ENCODE measurements around the gene SUMO4. TPM values are rescaled to one million over a fixed set of nuclear protein-coding genes. Genes with fewer than 3 reads are reported as not detected.

The SUMO4 gene
- total and polyA plus RNA-seq, 2 donors, result 0.25 to 1.2 TPM

- no peaks in the 10 kb centered on the region for H3K27me3 ChIP-seq (ENCODE audit: control insufficient read depth in 2 of 2, insufficient read depth in 1 of 2, low read length in 1 of 2)
- WGBS, result 99% methylated on average over 6 of the region's 6 CpGs
- no peaks in the 10 kb centered on the region for H3K9me3 ChIP-seq (ENCODE audit: control insufficient read depth in 2 of 2, insufficient read depth in 1 of 2, low read length in 1 of 2)
- H3K36me3 ChIP-seq (ENCODE audit: control insufficient read depth in 2 of 2, insufficient read depth in 2 of 2, low read length in 1 of 2), result peaks cover 8 to 40% of the 10 kb centered on the region in 2 donors
- H3K27ac ChIP-seq (ENCODE audit: low read depth in 1 of 2, low read length in 1 of 2), result no peak overlapping the region
- no peak for DNase-seq (ENCODE audit: low read depth in 6 of 9, low spot score in 9 of 9)
- no peak overlapping the region for H3K4me3 ChIP-seq (ENCODE audit: low read length in 2 of 2)
- H3K4me1 ChIP-seq (ENCODE audit: control insufficient read depth in 2 of 2, insufficient read depth in 2 of 2, low read length in 2 of 2), result peaks cover 0 to 1% of the 10 kb centered on the region in 2 donors
These were observed 2.7 kb upstream of the SUMO4 start for GRCh38 chr6:149397384-149397783.

- H3K4me1 ChIP-seq (ENCODE audit: control insufficient read depth in 2 of 2, insufficient read depth in 2 of 2, low read length in 2 of 2), result no peaks in the 10 kb centered on the region
- WGBS, result 97% methylated on average over 3 of the region's 3 CpGs
- H3K27me3 ChIP-seq (ENCODE audit: control insufficient read depth in 2 of 2, insufficient read depth in 1 of 2, low read length in 1 of 2), result no peaks in the 10 kb centered on the region
- no peaks in the 10 kb centered on the region for H3K9me3 ChIP-seq (ENCODE audit: control insufficient read depth in 2 of 2, insufficient read depth in 1 of 2, low read length in 1 of 2)
- H3K4me3 ChIP-seq (ENCODE audit: low read length in 2 of 2), result no peak overlapping the region
- peaks cover 8 to 52% of the 10 kb centered on the region in 2 donors for H3K36me3 ChIP-seq (ENCODE audit: control insufficient read depth in 2 of 2, insufficient read depth in 2 of 2, low read length in 1 of 2)
- H3K27ac ChIP-seq (ENCODE audit: low read depth in 1 of 2, low read length in 1 of 2), result no peak overlapping the region
- DNase-seq (ENCODE audit: low read depth in 6 of 9, low spot score in 9 of 9), result no peak
These were observed 3.5 kb downstream of the SUMO4 start for GRCh38 chr6:149403534-149403933.

GRCh38 chr6:149405823-149406765, 6.0 kb downstream of the SUMO4 start:
- 95% methylated on average over 5 of the region's 5 CpGs for WGBS
- Histone ChIP-seq H3K4me1 (ENCODE audit: control insufficient read depth in 2 of 2, insufficient read depth in 2 of 2, low read length in 2 of 2) (no peaks in the 10 kb centered on the region), H3K27ac (ENCODE audit: low read depth in 1 of 2, low read length in 1 of 2) (no peak overlapping the region), H3K4me3 (ENCODE audit: low read length in 2 of 2) (no peak overlapping the region), H3K9me3 (ENCODE audit: control insufficient read depth in 2 of 2, insufficient read depth in 1 of 2, low read length in 1 of 2) (no peaks in the 10 kb centered on the region), H3K36me3 (ENCODE audit: control insufficient read depth in 2 of 2, insufficient read depth in 2 of 2, low read length in 1 of 2) (peaks cover 17 to 54% of the 10 kb centered on the region in 2 donors), H3K27me3 (ENCODE audit: control insufficient read depth in 2 of 2, insufficient read depth in 1 of 2, low read length in 1 of 2) (no peaks in the 10 kb centered on the region)
- no peak for DNase-seq (ENCODE audit: low read depth in 6 of 9, low spot score in 9 of 9)

- Histone ChIP-seq H3K9me3 (ENCODE audit: control insufficient read depth in 2 of 2, insufficient read depth in 1 of 2, low read length in 1 of 2) (no peaks in the 10 kb centered on the region), H3K27ac (ENCODE audit: low read depth in 1 of 2, low read length in 1 of 2) (no peak overlapping the region), H3K27me3 (ENCODE audit: control insufficient read depth in 2 of 2, insufficient read depth in 1 of 2, low read length in 1 of 2) (no peaks in the 10 kb centered on the region), H3K4me3 (ENCODE audit: low read length in 2 of 2) (no peak overlapping the region), H3K4me1 (ENCODE audit: control insufficient read depth in 2 of 2, insufficient read depth in 2 of 2, low read length in 2 of 2) (no peaks in the 10 kb centered on the region), H3K36me3 (ENCODE audit: control insufficient read depth in 2 of 2, insufficient read depth in 2 of 2, low read length in 1 of 2) (peaks cover 17 to 37% of the 10 kb centered on the region in 2 donors)
- 95% methylated on average over 3 of the region's 3 CpGs for WGBS
- DNase-seq (ENCODE audit: low read depth in 6 of 9, low spot score in 9 of 9), result no peak
These were observed 9.6 kb downstream of the SUMO4 start for GRCh38 chr6:149409617-149410016.

GRCh38 chr6:149410557-149410956, 10.5 kb downstream of the SUMO4 start:
- peaks cover 17 to 33% of the 10 kb centered on the region in 2 donors for H3K36me3 ChIP-seq (ENCODE audit: control insufficient read depth in 2 of 2, insufficient read depth in 2 of 2, low read length in 1 of 2)

GRCh38 chr6:149414009-149414408, 13.9 kb downstream of the SUMO4 start:
- H3K27me3 ChIP-seq (ENCODE audit: control insufficient read depth in 2 of 2, insufficient read depth in 1 of 2, low read length in 1 of 2), result no peaks in the 10 kb centered on the region
- no peak overlapping the region for H3K4me3 ChIP-seq (ENCODE audit: low read length in 2 of 2)
- no peaks in the 10 kb centered on the region for H3K4me1 ChIP-seq (ENCODE audit: control insufficient read depth in 2 of 2, insufficient read depth in 2 of 2, low read length in 2 of 2)
- H3K27ac ChIP-seq (ENCODE audit: low read depth in 1 of 2, low read length in 1 of 2), result no peak overlapping the region
- no peak for DNase-seq (ENCODE audit: low read depth in 6 of 9, low spot score in 9 of 9)
- 97% methylated on average over 4 of the region's 4 CpGs for WGBS
- H3K9me3 ChIP-seq (ENCODE audit: control insufficient read depth in 2 of 2, insufficient read depth in 1 of 2, low read length in 1 of 2), result no peaks in the 10 kb centered on the region
- peaks cover 17 to 27% of the 10 kb centered on the region in 2 donors for H3K36me3 ChIP-seq (ENCODE audit: control insufficient read depth in 2 of 2, insufficient read depth in 2 of 2, low read length in 1 of 2)

More at GRCh38 chr6:149410557-149410956, 10.5 kb downstream of the SUMO4 start:
- Histone ChIP-seq H3K4me3 (ENCODE audit: low read length in 2 of 2) (no peak overlapping the region), H3K27me3 (ENCODE audit: control insufficient read depth in 2 of 2, insufficient read depth in 1 of 2, low read length in 1 of 2) (no peaks in the 10 kb centered on the region), H3K27ac (ENCODE audit: low read depth in 1 of 2, low read length in 1 of 2) (no peak overlapping the region), H3K4me1 (ENCODE audit: control insufficient read depth in 2 of 2, insufficient read depth in 2 of 2, low read length in 2 of 2) (no peaks in the 10 kb centered on the region), H3K9me3 (ENCODE audit: control insufficient read depth in 2 of 2, insufficient read depth in 1 of 2, low read length in 1 of 2) (no peaks in the 10 kb centered on the region)
- no peak for DNase-seq (ENCODE audit: low read depth in 6 of 9, low spot score in 9 of 9)

- H3K27me3 ChIP-seq (ENCODE audit: control insufficient read depth in 2 of 2, insufficient read depth in 1 of 2, low read length in 1 of 2), result no peaks in the 10 kb centered on the region
- no peak for DNase-seq (ENCODE audit: low read depth in 6 of 9, low spot score in 9 of 9)
- WGBS, result 98% methylated on average over 4 of the region's 4 CpGs
- no peak overlapping the region for H3K27ac ChIP-seq (ENCODE audit: low read depth in 1 of 2, low read length in 1 of 2)
- no peaks in the 10 kb centered on the region for H3K4me1 ChIP-seq (ENCODE audit: control insufficient read depth in 2 of 2, insufficient read depth in 2 of 2, low read length in 2 of 2)
- H3K4me3 ChIP-seq (ENCODE audit: low read length in 2 of 2), result no peak overlapping the region
- no peaks in the 10 kb centered on the region for H3K9me3 ChIP-seq (ENCODE audit: control insufficient read depth in 2 of 2, insufficient read depth in 1 of 2, low read length in 1 of 2)
- peaks cover 10 to 20% of the 10 kb centered on the region in 2 donors for H3K36me3 ChIP-seq (ENCODE audit: control insufficient read depth in 2 of 2, insufficient read depth in 2 of 2, low read length in 1 of 2)
These were observed 14.8 kb downstream of the SUMO4 start for GRCh38 chr6:149414821-149415220.

GRCh38 chr6:149419696-149420404, 19.8 kb downstream of the SUMO4 start:
- Histone ChIP-seq H3K36me3 (ENCODE audit: control insufficient read depth in 2 of 2, insufficient read depth in 2 of 2, low read length in 1 of 2) (no peaks in the 10 kb centered on the region), H3K4me3 (ENCODE audit: low read length in 2 of 2) (no peak overlapping the region), H3K27ac (ENCODE audit: low read depth in 1 of 2, low read length in 1 of 2) (no peak overlapping the region), H3K27me3 (ENCODE audit: control insufficient read depth in 2 of 2, insufficient read depth in 1 of 2, low read length in 1 of 2) (no peaks in the 10 kb centered on the region), H3K9me3 (ENCODE audit: control insufficient read depth in 2 of 2, insufficient read depth in 1 of 2, low read length in 1 of 2) (no peaks in the 10 kb centered on the region), H3K4me1 (ENCODE audit: control insufficient read depth in 2 of 2, insufficient read depth in 2 of 2, low read length in 2 of 2) (no peaks in the 10 kb centered on the region)
- 95% methylated on average over 13 of the region's 13 CpGs for WGBS
- DNase-seq (ENCODE audit: low read depth in 6 of 9, low spot score in 9 of 9), result no peak

GRCh38 chr6:149421132-149421531, 21.1 kb downstream of the SUMO4 start:
- Histone ChIP-seq H3K4me1 (ENCODE audit: control insufficient read depth in 2 of 2, insufficient read depth in 2 of 2, low read length in 2 of 2) (no peaks in the 10 kb centered on the region), H3K27ac (ENCODE audit: low read depth in 1 of 2, low read length in 1 of 2) (no peak overlapping the region), H3K4me3 (ENCODE audit: low read length in 2 of 2) (no peak overlapping the region), H3K9me3 (ENCODE audit: control insufficient read depth in 2 of 2, insufficient read depth in 1 of 2, low read length in 1 of 2) (peaks cover 0 to 3% of the 10 kb centered on the region in 2 donors), H3K36me3 (ENCODE audit: control insufficient read depth in 2 of 2, insufficient read depth in 2 of 2, low read length in 1 of 2) (no peaks in the 10 kb centered on the region), H3K27me3 (ENCODE audit: control insufficient read depth in 2 of 2, insufficient read depth in 1 of 2, low read length in 1 of 2) (no peaks in the 10 kb centered on the region)
- WGBS, result 93% methylated on average over 5 of the region's 5 CpGs
- no peak for DNase-seq (ENCODE audit: low read depth in 6 of 9, low spot score in 9 of 9)
